Activated CD4-positive, alpha-beta T cell treated with anti-CD3 and anti-CD28 coated beads for 1 hour (primary cell): ENCODE data around the gene DYRK1A.
A peak's percentile ranks its signal among the peaks of the same experiment; 100 is the strongest.

ENCODE experiments used
- DNase-seq: peaks from one replicate; pipeline ENCODE4 v3.0.0-alpha.2; 2020

The DYRK1A gene

DNA sequence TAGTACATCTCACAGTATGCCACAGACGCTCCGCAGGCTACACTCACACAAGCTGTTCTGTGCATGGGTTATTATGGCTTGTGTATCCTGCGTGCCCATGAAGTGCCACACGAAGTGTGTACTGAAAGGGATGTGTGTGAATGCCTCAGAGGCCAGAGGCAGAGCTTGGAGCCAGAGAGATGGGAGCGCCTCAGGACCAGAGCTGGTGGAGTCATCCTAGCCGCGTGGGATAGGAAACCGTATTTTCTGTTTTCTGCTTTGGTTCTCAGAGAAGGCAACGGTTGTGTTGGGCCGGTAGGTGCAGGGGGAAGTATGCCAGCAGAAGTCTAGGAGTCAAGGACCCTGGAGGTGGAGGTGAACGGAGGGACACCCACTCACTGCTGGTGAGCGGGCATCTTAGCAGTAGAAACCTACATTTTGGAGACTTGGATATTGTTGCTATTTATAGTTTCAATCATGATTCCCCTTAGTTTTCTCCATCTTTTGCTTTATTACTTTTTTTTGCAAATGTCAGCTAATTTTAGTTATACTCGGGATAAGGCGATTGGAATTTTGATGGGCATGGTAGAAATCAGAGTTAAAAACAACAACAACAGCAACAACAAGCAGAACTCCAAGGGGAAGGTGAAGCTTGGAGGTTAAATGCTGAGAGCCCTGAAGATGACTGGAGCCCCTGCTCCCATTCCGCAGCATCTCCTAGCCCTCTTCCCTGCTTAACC, 188.2 kb downstream of the DYRK1A start:
- no peak for DNase-seq

DNA sequence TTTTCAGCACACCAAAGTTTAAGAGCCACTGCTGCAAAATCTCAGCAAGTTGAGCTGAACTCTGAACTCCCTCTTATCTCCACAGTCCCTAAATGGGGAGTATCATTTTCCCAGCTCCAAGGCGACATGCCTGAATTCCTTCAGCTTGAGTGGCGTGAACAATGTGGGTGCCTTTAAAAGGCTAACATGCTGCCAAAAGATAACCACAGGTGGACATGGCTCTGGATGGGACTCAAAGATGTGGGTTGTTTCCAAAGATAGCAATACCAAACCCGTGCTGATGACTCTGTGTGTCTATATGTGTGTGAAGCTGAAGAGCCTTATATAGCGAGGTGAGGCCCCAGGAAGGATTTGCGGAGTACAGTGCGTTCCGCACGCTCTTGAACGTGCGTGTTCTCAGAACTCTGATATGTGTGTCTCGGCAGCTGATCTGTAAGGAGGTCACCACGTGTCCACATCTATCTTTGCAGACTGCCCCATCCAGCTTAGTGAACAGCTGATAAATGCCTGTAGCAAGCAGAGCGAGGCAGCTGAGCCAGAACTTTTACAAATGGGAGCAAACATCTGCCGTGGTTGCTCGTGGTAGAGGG, 189.2 kb downstream of the DYRK1A start:
- DNase-seq: no peak

DNA sequence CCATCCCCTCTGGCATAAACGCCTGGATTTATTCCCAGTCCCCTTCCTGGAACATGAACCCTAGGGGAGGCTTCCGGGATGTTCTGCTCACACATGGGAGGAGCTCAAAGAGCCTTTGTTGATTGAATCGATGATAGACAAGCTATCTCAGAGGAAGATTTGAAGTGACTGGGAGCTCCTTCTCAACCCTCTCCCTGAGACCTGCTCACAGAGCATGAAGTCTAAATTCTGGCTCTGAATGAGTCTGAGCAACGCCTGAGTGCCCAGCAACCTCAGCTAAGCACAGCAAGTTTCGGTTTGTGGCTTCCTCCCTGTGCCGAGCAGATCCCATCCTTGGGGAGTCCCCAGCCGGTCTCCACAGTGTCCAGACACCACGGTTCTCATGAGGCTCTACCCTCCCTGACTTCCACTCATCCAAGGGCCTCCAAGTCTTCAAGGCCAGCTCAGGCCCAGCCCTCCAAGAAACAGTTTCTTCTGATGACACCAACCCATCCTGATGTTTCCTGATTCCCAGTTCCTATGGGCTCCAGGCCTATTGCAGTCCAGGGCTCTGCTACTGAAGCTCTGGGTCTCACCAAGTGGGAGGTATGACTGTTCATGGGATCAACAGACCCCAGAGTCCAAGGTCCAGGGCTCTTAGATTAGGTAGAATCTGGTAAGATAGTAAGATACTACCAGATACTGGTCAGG, 190.8 kb downstream of the DYRK1A start:
- DNase-seq: no peak

DNA sequence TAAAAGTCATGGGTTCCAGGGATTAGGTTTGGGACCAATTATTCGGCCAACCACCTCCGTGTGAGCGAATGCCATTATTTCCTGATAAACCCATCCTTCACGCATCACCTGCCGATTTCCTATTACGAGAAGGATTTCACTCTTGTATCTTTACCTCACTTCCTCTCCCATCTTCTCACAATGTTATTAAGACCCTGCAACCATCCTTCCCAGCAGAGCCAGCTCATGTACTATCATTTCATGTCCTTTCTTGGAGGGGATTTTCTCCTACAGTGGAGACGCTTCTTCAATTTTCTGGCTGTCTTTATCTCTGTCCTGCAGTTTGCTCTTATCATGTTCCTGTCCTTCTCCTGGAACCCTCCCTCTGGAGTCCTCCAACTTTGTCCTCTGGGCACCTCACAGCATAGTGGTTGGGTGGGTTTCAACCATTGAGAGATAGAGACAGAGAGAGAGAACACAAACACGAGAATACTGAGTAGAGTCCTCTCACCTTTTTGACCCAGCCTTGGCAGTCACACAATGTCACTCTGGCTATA, 192.2 kb downstream of the DYRK1A start:
- no peak for DNase-seq

DNA sequence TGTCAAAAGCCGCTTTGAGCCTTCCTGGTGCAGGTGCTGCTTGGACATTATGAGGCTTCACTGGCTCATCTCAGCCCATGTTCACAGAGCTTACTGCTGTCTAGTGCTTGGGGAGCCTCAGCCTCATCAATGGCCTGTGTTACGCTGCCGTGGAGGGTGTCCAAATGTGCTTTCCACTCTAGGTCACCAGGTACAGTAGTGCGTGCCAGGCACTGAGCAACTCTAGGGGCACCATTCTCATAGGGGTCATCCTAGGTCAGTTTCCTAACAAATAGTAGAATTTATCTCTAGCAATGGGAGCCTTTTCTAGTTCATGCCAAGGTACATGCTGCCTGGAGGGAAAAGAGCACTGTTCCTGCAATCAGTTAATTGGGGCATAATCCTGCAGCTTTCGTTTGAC, 193.8 kb downstream of the DYRK1A start:
- DNase-seq: no peak

DNA sequence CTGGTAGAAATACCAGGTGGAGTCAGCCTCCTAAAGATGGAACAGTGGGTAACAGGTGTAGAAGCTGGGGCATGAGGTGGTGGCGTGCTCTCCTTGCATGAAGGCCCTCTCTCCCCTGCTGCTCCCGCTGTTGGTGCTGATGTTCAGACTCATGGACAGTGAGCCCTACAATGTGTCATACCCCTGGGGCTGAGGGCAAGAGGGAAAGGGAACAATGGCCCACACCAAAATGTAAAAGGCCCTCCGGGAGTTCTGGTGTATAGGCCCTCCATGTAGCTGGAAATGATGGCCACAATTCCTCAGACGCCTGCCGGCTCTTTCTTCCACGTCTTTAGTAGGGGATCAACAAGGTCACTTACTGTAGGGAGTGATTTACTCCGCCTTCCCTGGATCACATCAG, 194.9 kb downstream of the DYRK1A start:
- DNase-seq: no peak

DNA sequence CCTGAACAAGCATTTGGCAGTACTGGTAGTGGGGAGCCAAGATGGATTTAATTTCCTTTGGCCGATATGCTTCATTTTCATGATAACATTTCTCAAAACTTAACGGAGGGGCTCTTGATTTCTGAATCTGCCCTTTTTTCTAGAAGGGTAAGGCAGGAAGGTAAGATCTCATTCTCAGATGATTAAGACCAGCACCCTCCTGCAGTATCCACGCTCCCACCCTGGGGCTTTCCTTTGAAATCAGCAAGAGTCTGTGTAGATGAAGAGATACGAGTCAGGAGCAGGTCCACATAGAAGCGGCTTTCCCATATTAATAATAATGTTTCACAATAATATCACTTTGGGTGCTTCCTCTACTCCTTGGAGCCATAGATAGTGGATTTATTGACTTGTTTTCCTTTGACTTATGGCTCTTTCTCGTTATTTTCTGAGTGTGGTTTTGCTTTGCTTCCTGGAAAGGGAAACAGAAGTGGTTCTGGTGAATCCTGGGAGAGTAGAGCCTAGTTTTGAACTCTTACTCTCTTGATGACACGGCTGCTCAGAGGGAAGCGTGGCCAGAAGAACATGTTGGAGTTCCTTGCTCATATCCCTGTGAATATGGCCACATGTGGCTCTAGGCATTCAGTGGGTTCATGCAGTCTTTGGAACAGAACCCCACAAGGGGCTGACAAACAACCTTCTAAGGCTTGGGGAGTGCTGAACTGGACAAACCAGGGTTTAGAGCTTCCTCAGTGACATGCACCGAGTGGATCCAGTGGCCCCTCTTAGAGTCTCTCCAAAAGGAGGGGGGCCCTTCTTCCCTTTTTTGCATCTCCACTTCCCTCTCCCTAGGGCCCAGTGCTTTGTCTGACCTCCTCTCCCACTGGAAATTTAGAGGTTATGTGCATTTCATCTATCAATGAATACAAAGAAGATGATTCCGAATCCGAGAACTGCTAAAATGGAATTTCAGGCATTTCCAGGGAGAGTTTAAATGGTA, 195.7 kb downstream of the DYRK1A start:
- no peak for DNase-seq

DNA sequence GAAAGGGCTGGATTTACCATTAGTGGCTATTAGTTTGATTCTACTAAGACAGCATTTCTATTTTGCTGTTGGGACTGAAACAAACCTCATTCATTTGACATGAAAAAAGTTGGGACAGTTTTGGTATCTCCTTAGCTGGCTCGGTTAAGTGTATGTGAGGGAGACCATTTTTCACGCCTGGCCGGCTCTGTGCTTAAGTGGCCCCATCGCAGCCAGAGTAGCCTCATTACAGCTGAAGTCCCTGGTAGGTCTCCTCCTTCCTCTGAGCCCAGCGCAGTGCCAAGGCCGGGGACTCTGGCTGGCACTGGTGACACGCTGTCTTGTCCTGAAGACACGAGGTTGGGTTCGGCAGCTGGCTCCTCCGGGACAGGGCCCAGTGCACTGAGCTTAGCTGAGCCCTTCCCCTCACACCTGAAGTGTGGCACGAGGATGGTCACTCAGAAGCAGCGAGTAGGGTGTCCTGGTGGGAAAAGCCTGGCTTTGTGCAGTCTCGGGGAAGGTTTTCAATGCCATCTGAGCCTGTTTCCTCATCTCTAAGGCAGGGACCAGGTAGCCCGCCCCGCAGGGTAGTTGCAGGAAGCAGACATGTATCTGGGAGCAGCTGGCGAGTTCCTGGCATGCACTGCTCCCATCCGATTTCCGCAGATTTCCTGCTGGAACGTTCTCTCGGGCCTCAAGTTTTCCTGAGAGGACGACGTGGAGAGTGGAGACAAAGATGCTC, 196.5 kb downstream of the DYRK1A start:
- DNase-seq: no peak

DNA sequence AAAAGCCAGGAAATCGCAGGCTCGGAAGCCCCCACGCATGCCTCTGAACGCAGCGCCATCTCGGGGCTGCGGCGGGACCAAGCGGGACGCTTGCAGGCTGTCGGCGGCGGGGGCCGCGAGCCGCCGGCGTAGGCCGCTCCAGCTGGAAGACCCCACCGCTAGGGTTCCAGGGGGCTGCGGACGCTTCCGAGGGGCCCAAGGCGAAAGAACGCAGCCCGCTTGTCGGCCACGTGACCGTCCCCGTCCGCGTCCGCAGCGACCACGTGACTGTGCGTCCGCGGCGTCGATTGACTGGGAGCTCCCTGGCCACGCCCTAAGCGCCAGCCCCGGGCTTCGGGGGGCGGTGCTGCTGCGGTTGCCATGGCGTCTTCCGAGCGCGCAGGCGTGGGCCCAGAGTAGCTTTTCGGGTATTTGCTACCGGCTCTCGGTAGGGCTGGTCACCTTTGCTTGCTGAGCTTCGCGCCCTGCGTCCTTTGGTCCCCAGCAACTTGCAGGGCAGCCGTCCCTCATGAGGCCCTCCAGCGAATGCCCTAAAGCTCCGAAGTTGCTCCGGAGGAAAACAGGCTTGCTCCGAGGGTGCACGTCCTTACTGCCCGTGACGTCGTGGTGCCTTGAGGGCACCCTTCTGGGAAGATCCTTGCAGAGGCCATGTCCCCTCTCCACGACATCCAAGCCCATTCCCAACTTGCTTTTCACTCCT, 197.2 kb downstream of the DYRK1A start:
- DNase-seq: peak; percentile 87

DNA sequence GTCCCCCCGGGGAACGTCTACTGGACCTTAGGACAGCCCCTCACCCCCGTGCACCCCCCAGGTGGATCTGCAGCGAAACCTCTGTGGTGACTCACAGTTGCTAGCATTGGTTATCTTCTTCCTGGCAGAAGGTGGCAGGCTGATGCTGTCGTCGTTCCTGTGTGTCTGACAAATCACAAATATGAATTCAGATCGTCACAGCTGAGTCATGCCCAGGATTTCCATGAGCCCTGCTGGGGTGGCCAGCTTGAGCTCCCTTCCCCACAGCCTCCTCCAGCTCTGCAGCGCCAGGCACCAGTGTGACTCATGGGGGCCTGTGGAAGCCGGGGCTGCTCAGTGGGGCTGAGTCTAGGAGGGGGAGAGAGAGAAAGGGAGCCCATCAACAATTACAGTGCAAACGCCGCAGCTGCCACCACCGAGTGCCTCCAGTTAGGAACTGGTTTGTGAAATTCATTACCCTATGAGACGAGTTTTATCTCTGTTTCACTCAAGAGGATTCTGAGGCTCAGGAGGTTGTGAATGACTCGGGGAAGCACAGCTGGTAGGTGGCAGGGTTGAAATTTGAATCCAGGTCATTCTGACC, 197.9 kb downstream of the DYRK1A start:
- peak; percentile 88 for DNase-seq

DNA sequence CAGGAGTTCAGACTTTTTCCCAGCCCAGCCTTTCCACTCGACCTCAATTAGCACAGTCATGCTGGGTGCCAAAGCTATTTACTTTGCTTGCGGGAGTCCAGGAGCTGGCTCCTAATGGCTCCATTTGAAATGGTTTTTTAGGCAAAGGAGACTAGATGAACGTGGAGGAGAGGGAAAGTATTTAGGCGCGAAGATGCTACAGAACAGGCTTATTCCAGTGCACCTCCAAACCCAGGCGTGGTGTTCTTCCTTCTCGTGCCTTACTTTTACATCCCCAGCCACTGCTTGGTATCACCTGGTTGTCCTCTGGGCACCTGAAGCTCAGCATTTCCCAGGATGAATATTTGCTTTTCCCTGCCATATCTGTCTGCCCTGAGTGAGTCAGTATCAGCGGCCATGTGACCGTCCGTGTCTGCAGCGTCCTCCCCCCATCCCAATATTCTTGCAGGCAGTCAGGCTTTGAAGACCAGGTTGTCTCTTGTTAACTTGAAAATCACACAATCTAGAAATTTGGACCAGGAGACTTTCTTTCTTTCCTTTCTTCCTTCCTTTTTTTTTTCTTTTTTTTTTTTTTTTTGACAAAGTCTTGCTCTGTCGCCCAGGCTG, 198.5 kb downstream of the DYRK1A start:
- no peak for DNase-seq

DNA sequence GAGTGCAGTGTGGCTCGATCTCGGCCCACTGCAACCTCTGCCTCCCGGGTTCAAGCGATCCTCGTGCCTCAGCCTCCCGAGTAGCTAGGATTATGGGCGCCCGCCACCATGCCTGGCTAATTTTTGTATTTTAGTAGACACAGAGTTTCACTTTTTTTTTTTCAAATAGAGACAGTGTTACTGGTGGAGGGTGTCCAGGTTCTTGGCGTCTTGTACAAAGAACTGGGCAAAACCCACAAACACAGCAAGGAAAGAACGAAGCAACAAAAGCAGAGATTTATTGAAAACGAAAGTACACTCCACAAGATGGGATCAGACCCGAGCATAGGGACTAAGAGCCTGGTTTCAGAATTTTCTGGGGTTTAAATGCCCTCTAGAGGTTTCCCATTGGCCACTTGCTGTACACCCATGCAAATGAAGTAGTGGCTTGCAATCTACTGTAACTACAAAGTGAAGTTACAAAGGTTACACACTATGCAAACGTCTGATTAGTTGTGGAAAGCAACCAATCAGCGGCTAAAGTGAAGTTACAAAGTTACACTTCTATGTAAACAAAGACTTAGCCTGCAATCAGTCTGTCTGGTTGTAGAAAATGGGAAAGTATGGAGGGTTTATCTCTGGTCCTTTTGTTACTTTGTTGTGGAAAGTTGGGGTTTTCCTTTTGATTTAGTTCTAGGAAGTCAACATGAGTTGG, 199.1 kb downstream of the DYRK1A start:
- no peak for DNase-seq

DNA sequence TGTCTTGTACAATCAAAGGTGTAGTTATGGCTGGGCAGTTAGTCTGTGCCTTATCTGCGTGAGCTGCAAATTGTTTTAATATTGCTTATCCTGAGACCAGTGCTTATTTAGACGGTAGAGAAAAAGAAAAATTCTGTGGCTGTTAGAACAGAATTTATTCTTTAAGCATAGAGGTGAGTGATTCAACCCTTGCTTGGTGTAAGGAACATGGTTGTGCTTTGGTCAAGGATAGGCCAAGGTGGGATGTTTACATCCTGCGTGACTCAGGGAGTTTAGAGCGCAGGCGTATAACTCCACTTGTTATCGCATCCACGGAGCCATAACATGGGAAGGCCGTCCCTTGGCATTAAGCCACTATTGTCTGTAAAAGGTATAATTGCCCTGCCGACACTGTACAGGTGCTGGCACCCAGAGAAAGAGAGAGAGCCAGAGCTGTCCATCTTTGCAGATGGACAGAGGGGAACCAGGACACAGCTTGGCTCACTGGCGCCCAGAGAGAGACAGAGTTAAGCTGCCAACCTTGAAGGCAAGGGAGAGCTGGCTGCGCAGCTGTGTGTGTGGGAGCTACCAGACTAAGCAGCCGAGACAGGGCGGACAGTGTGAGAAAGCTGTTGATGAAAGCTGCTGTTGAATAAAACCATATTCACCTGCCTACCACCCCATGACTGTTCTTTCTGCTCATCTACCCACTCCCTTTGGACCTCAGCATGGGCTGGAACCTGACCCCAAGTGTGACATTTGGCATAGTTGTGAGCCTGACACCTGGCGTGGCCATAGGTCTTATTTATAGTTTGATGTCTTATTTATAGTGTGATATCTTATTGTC, 200.4 kb downstream of the DYRK1A start:
- DNase-seq: no peak

DNA sequence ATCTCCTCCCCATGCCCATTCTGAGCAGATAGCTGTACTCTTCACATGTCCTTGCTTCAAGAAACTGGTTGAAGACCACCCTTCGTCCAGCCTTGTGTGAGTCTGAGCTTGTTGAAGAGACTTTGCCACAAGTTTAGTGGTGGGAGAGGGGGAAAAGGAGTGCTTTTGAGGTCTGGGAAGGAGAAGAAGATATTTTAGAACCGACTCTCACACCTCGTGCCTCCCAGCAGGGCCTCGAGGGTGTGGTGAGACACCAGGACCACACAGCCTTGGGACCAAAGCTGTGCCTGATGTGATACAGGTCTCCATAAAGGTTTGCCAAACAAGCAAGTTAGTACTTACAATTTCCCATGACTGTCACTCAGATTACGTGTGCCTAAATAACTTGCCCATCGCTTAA, 201.8 kb downstream of the DYRK1A start:
- no peak for DNase-seq

DNA sequence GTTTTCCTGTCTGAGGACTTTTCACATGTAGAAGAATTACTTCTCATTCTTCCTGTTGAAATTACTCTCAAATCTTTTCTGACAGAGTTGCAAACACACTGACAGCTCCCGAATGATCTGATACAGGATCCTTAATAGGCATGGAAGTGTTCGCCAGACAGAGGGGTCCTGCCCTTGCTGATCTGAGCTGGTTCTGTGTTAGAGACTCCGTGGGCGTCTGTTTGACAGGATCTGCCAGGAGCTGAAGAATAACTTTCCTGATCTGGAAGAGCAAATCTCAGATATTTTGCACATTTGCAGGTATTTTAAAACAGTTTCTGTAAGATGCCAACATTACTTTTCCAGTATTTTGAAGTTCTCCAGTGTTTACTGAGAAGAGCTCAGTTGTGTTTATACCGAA, 202.3 kb downstream of the DYRK1A start:
- no peak for DNase-seq

DNA sequence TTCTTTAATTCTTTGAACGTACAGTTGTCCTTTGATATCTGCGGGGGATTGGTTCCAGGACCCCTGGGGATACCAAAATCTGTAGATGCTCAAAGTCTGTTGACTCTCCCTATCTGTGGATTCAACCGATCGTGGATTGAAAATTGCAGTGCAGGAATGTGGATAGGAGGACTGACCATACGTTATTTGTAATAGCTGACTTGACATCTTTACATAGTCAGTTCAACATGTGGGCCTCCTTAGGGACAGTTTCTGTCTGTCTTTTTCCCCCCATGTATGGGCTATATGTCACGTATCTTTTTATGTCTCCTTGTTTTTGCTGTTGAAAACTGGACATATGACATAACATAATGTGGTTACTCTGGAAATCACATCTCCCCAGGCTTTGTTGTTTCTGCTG, 204.9 kb downstream of the DYRK1A start:
- DNase-seq: no peak

DNA sequence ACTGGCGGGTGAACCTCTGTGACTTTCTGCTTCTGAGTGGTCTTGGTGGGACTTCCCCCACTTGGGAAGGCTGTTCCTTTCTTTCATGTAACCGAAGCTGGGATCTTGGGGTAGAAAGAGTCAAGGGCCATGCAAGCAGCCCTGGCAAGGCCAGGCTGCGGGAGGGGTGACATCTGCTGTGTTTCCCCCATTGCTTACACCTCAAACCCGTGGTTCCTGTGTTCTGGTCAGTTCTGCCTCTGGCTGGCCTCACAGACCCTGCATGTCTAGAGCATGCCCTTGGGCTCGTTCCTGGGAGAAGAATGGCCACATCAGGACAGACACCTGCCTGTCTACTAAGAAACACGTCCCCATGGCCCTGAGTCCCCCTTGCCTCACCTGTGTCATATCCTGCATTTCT, 207.7 kb downstream of the DYRK1A start:
- DNase-seq: no peak

DNA sequence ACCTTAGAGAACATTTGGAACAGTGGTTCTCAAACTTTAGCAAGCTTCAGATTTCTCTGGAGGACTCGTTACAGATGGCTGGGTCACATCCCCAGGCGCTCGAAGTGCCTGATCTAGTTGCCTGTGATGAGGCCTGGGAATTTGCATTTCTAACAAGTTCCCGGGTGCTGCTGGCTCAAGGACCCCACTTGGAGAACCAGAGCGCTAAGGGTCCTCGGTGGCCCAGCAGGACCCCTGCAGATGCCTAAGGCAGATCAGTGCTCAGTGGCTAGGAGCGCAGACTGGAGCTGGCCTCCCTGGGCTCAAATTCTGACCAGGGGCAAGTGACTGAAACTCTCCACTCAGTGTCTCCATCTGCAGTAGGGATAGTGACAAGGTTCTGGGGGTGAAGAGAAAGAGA, 208.2 kb downstream of the DYRK1A start:
- DNase-seq: no peak

DNA sequence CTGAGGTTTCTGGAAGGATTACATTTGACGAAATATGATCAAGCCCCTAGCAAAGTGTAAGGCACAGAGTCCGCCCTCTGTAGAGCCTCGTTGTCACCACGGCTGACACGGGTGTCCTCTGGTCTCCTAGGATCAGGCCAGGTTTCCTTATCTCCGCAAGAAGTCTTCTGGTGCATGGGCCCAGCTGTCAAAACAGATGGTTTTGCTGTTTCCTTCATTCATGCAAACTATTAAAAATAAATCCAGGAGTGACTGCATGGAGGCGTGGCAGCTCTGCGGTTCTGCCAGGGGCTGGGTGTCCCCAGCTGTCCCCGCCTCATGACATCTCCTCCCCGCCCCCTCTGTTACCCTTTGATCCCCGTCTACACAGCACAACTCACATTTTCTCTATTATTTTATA, 209.0 kb downstream of the DYRK1A start:
- DNase-seq: no peak
